Endothelial cell of umbilical vein (primary cell): ENCODE data around the gene OPCML.

Experiments used
- CTCF ChIP-seq, 2 donors: IDR thresholded peaks; 1 replicate in 1 of 2; 2 replicates in 1 of 2; pipeline ENCODE4 v1.5.1; 2011; ENCODE audit warnings: low read length in 2 of 2, mild to moderate bottlenecking in 2 of 2, moderate library complexity in 2 of 2, control low read depth in 1 of 2, inconsistent platforms in 1 of 2, low read depth in 1 of 2; ENCODE audit not compliant: insufficient read depth in 1 of 2; ENCODE audit errors: extremely low read depth in 1 of 2
- EZH2 ChIP-seq: IDR thresholded peaks from 2 replicates; pipeline ENCODE4 v1.6.1; 2012; ENCODE audit warnings: borderline replicate concordance, low read depth, mild to moderate bottlenecking, moderate library complexity, low read length, inconsistent platforms; ENCODE audit not compliant: severe bottlenecking
- MAX ChIP-seq: IDR thresholded peaks from 2 replicates; pipeline ENCODE4 v1.6.1; 2011; ENCODE audit not compliant: insufficient read depth, insufficient read length
- POLR2A ChIP-seq: IDR thresholded peaks from 2 replicates; pipeline ENCODE4 v1.6.1; 2012; ENCODE audit warnings: low read depth, mild to moderate bottlenecking, control low read depth, low read length

- no peak for TF ChIP-seq CTCF (IDR thresholded peaks at IDR 0.05; ENCODE audit: extremely low read depth in 1 of 2, insufficient read depth in 1 of 2, low read depth in 1 of 2, low read length in 2 of 2)
- no peak for TF ChIP-seq EZH2
- no peak for TF ChIP-seq POLR2A
- no peak for TF ChIP-seq MAX
Observed at GRCh38 chr11:132925825-132926469, 606.4 kb downstream of the OPCML start.
